PC-9 (cell line): ENCODE measurements around the gene KCNC1. TPM values are rescaled to one million over a fixed set of nuclear protein-coding genes. Genes with fewer than 3 reads are reported as not detected.
A peak's percentile ranks its signal among the peaks of the same experiment; 100 is the strongest.

Experiments
- BruUV-seq: library from RNA; stranded (reverse); fragments of 400-500 nt; replicated peaks from 2 replicates; lab custom pipeline; 2021; lab: Mats Ljungman, UMichigan
- CTCF ChIA-PET: fragments of 300-600 bp; sonication (Branson Sonifier 250); formaldehyde crosslinking; loops from one replicate; lab custom pipeline; 2022; ENCODE audit warnings: antibody characterized with exemption; lab: Charles Lee
- POLR2A ChIA-PET: fragments of 300-600 bp; sonication (Branson Sonifier 250); formaldehyde crosslinking; loops from one replicate; lab custom pipeline; 2022; ENCODE audit warnings: antibody characterized with exemption; ENCODE audit not compliant: unreplicated experiment; lab: Charles Lee
- DNase-seq, 2 experiments: peaks; one replicate each; pipeline versions ENCODE4 v3.0.0 to v3.0.0-alpha.2; 2015 to 2022; ENCODE audit warnings: mixed read lengths in 1 of 2
- H2AFZ ChIP-seq: fragments of 200-600 bp; sonication (generic); 2 replicates; pipeline ENCODE4 v1.8.1; 2017; ENCODE audit warnings: antibody characterized with exemption
- H3F3A ChIP-seq: fragments of 200-600 bp; sonication (generic); 2 replicates; pipeline ENCODE4 v1.8.1; 2017; ENCODE audit warnings: antibody characterized with exemption, mild to moderate bottlenecking, low read depth; ENCODE audit not compliant: insufficient read depth
- H3K27ac ChIP-seq: fragments of 200-600 bp; sonication (generic); 2 replicates; pipeline ENCODE4 v1.6.1; 2016; ENCODE audit warnings: mixed run types
- H3K27me3 ChIP-seq: fragments of 200-600 bp; sonication (generic); 2 replicates; pipeline ENCODE4 v1.6.1; 2016; ENCODE audit warnings: low read depth, mixed run types; ENCODE audit not compliant: insufficient read depth
- H3K36me3 ChIP-seq: fragments of 200-600 bp; sonication (generic); 2 replicates; pipeline ENCODE4 v1.6.1; 2016; ENCODE audit warnings: low read depth, mixed run types
- H3K4me1 ChIP-seq: fragments of 200-600 bp; sonication (generic); replicated peaks from 2 replicates; pipeline ENCODE4 v1.6.1; 2016; ENCODE audit warnings: mixed run types; ENCODE audit not compliant: insufficient read depth
- H3K4me2 ChIP-seq: fragments of 200-600 bp; sonication (generic); 2 replicates; pipeline ENCODE4 v1.6.1; 2017; ENCODE audit warnings: mixed run types
- H3K4me3 ChIP-seq: fragments of 200-600 bp; sonication (generic); 2 replicates; pipeline ENCODE4 v1.6.1; 2016; ENCODE audit warnings: mixed run types
- H3K79me2 ChIP-seq: fragments of 200-600 bp; sonication (generic); 2 replicates; pipeline ENCODE4 v1.6.1; 2017; ENCODE audit warnings: low read depth, mixed run types
- H3K9me2 ChIP-seq: fragments of 200-600 bp; sonication (generic); 2 replicates; pipeline ENCODE4 v1.8.1; 2017; ENCODE audit warnings: mild to moderate bottlenecking; ENCODE audit not compliant: insufficient read depth
- H3K9me3 ChIP-seq: fragments of 200-600 bp; sonication (generic); 2 replicates; pipeline ENCODE4 v1.8.1; 2016; ENCODE audit warnings: low read depth; ENCODE audit not compliant: insufficient read depth
- H4K20me1 ChIP-seq: fragments of 200-600 bp; sonication (generic); 2 replicates; pipeline ENCODE4 v1.8.1; 2017; ENCODE audit not compliant: insufficient read depth
- EZH2 ChIP-seq: fragments of 200-600 bp; sonication (generic); IDR thresholded peaks from 2 replicates; pipeline ENCODE4 v1.8.0; 2017; ENCODE audit warnings: antibody characterized with exemption, low read depth
- intact Hi-C: fragments of 100-400 bp; cut with micrococcal nuclease; formaldehyde crosslinking; loops from one replicate; pipeline ENCODE4 v1.10.0; 2022; ENCODE audit not compliant: unreplicated experiment
- total RNA-seq: library from RNA; stranded (reverse); gene quantifications from 2 replicates; pipeline ENCODE4 v1.2.3, GENCODE V29; 2021
- TF ChIP-seq, protein P1 (sequence below): fragments of 200-600 bp; sonication (generic); conservative IDR thresholded peaks from 2 replicates; pipeline ENCODE4 v1.6.1; 2017; ENCODE audit warnings: mixed run types, antibody characterized with exemption, mild to moderate bottlenecking, moderate library complexity

The KCNC1 gene
- total RNA-seq, 1 experiment from 2014 or later = not detected

DNA sequence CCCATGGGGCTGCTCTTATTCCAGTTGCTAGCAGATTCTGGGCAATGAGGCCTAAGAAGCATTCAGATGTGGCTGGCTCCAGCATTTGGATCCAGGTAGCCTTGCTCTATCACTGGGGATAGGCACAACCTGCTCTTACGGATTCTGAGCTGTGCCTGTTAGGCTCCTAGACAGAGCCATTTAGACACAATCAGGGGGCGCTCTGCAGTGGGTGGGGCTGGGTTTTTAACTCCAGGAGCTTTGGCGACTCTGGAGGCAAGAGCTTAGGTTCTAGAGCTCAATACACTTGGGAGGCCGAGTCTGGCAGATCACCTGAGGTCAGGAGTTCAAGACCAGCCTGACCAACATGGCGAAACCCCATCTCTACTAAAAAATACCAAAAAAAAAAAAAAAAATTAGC, 32.0 kb downstream of the KCNC1 start:
- Histone ChIP-seq H3K36me3 (no peaks in the 10 kb centered on the region), H3K79me2 (no peaks in the 10 kb centered on the region), H3K9me3 (no peaks in the 10 kb centered on the region), H3K4me2 (no peak overlapping the region), H3K27me3 (0 out of 2 replicates have a peak, but pooled peaks cover 7% of the 10 kb centered on the region), H3F3A (no peaks in the 10 kb centered on the region), H3K27ac (no peak overlapping the region), H4K20me1 (no peaks in the 10 kb centered on the region), H2AFZ (no peak overlapping the region), H3K4me3 (no peak overlapping the region), H3K9me2 (no peaks in the 10 kb centered on the region), H3K4me1 (no peaks in the 10 kb centered on the region)
- no peak for DNase-seq
- TF ChIP-seq, protein P1, sequence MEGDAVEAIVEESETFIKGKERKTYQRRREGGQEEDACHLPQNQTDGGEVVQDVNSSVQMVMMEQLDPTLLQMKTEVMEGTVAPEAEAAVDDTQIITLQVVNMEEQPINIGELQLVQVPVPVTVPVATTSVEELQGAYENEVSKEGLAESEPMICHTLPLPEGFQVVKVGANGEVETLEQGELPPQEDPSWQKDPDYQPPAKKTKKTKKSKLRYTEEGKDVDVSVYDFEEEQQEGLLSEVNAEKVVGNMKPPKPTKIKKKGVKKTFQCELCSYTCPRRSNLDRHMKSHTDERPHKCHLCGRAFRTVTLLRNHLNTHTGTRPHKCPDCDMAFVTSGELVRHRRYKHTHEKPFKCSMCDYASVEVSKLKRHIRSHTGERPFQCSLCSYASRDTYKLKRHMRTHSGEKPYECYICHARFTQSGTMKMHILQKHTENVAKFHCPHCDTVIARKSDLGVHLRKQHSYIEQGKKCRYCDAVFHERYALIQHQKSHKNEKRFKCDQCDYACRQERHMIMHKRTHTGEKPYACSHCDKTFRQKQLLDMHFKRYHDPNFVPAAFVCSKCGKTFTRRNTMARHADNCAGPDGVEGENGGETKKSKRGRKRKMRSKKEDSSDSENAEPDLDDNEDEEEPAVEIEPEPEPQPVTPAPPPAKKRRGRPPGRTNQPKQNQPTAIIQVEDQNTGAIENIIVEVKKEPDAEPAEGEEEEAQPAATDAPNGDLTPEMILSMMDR = peak; percentile 35; the same call in 1 of the 2 replicates
- TF ChIP-seq EZH2 = no peak
- BruUV-seq = no TSS peak
- intact Hi-C loops = no loop called here
- ChIA-PET POLR2A (no interaction called here), CTCF (no interaction called here)

DNA sequence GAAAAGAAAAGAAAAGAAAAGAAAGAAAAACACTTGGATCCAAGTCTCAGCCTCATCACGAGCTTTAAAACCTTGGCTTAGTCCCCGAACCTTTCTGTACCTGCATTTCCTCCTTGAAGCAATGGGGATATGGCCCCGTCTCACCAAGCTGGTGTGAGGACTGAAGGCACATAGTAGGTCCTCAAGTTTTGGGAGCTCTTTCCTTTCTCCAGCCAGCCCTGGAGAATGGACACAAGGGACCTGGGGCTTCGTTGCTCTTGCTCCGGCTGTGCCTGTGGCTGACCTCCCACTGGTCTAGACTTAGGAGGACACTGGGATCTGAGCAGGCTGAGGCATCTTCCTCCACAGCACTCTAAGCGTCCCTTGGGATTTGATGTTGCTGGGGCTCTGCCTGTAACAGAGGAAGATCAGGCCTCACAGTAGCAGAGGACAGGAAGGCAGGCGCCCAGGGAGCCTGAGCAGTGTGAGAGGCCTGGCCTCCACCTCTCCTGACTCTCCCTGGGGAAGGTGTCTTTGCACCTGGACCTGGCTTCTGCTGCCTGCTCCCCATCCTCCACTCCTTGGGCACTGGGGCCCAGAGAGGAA, 32.8 kb downstream of the KCNC1 start:
- H2AFZ ChIP-seq = no peak overlapping the region
- BruUV-seq = no TSS peak
- H4K20me1 ChIP-seq = no peaks in the 10 kb centered on the region
- no peak overlapping the region for H3K4me3 ChIP-seq
- H3K79me2 ChIP-seq = no peaks in the 10 kb centered on the region
- no peaks in the 10 kb centered on the region for H3K9me3 ChIP-seq
- H3K4me2 ChIP-seq = no peak overlapping the region
- H3K4me1 ChIP-seq = no peaks in the 10 kb centered on the region
- H3K36me3 ChIP-seq = no peaks in the 10 kb centered on the region
- ChIA-PET POLR2A (no interaction called here), CTCF (no interaction called here)
- H3K27me3 ChIP-seq = 0 out of 2 replicates have a peak, but pooled peaks cover 7% of the 10 kb centered on the region
- intact Hi-C loops = no loop called here
- TF ChIP-seq, protein P1 = no peak
- no peak for DNase-seq
- no peak overlapping the region for H3K27ac ChIP-seq
- H3K9me2 ChIP-seq = no peaks in the 10 kb centered on the region
- H3F3A ChIP-seq = no peaks in the 10 kb centered on the region

DNA sequence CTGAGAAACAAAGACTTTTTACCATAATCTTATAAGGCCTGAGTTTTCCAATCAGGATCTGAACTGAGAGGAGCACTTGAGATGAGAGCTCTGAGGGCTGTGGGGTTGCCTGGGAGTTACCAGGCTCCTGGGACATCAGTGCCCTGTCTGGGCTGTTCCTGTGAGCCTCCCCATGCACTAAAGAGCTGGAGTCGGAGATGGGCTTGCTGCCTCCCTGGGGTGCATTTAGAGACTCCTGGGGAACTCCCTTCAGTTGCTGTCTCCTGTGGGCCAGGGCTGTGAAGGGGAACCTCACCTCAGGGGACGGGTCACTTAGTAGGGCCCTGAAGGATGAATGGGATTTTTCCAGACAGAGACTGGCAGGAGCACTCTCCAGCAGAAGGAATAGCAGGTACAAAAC, 33.3 kb downstream of the KCNC1 start:
- ChIA-PET CTCF (no interaction called here), POLR2A (no interaction called here)
- TF ChIP-seq, protein P1 = no peak
- TF ChIP-seq EZH2 = no peak
- no peaks in the 10 kb centered on the region for H3K9me3 ChIP-seq
- H2AFZ ChIP-seq = no peak overlapping the region
- no peak overlapping the region for H3K27ac ChIP-seq
- DNase-seq = no peak
- no peaks in the 10 kb centered on the region for H4K20me1 ChIP-seq
- H3K4me1 ChIP-seq = no peaks in the 10 kb centered on the region
- peaks cover 7% of the 10 kb centered on the region; the same call in 1 of the 2 replicates for H3K27me3 ChIP-seq
- no peak overlapping the region for H3K4me2 ChIP-seq
- no peaks in the 10 kb centered on the region for H3K36me3 ChIP-seq
- H3K9me2 ChIP-seq = no peaks in the 10 kb centered on the region
- intact Hi-C loops = no loop called here
- no TSS peak for BruUV-seq
- H3F3A ChIP-seq = no peaks in the 10 kb centered on the region
- H3K4me3 ChIP-seq = no peak overlapping the region
- no peaks in the 10 kb centered on the region for H3K79me2 ChIP-seq
